C4-2B (cell line): Measurements from ENCODE around the gene NR1I2.

Experiments
- ZFX ChIP-seq: fragments of 450-650 bp; IDR thresholded peaks from 2 replicates; pipeline ENCODE4 v1.6.1; 2017
- TF ChIP-seq, protein P1 (sequence below): fragments of 450-650 bp; conservative IDR thresholded peaks from 2 replicates; pipeline ENCODE4 v1.5.1; 2017; ENCODE audit warnings: mild to moderate bottlenecking

DNA sequence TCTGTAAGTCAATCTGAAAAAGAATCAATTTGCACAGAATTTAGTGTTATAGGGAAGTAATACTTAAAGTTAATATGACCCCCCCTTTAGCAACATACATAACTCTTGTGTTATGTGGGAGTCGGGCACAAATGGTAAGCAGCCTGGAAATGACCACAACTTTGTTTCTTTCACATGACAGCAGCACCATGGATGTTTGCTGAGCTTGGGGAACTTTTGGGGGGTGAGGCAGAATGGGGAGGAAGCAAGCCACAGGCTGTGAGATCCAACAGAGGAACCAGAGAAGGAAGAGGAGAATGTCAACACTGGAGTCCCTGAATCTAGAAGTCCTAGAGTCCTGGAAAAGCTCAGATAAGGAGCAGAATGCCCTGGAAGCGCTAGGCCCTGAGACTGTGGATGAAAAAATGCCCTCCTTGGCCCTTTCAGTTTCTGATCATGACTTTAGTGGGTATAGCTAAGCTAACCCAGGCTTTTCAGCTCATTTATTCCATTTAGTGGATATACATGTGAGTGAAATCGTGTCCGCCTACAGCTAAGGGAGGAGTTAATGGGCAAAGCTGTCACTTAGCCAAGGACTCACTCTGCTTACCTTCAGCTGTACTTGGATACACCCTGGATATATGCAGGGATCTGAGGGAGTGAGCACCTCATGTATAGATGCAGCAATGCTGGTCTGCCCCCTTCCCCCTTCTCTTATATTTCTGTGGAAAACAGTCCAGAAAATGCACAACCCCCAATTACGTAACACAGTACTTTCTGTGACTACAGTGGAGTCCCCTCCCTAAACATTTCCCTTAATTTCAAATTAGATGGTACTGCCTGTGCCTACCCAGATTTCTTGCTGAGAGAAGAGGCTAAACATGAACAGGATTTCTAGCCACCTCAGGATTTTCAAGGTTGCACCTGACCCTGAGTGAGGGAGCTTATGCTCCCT is 40.0 kb upstream of the NR1I2 start:
- TF ChIP-seq, protein P1, sequence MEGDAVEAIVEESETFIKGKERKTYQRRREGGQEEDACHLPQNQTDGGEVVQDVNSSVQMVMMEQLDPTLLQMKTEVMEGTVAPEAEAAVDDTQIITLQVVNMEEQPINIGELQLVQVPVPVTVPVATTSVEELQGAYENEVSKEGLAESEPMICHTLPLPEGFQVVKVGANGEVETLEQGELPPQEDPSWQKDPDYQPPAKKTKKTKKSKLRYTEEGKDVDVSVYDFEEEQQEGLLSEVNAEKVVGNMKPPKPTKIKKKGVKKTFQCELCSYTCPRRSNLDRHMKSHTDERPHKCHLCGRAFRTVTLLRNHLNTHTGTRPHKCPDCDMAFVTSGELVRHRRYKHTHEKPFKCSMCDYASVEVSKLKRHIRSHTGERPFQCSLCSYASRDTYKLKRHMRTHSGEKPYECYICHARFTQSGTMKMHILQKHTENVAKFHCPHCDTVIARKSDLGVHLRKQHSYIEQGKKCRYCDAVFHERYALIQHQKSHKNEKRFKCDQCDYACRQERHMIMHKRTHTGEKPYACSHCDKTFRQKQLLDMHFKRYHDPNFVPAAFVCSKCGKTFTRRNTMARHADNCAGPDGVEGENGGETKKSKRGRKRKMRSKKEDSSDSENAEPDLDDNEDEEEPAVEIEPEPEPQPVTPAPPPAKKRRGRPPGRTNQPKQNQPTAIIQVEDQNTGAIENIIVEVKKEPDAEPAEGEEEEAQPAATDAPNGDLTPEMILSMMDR: no peak
- TF ChIP-seq ZFX: no peak
